Endodermal cell (in vitro differentiated cells): Measurements from ENCODE around the gene AREL1. TPM values are rescaled to one million over a fixed set of nuclear protein-coding genes. Genes with fewer than 3 reads are reported as not detected.

ENCODE experiments used
- DNase-seq: peaks from one replicate; pipeline ENCODE4 v3.0.0-alpha.2; 2017
- H3K27ac ChIP-seq: 2 replicates; pipeline ENCODE4 v1.5.1; 2013; ENCODE audit warnings: mild to moderate bottlenecking, low read depth, low read length, moderate library complexity
- H3K27me3 ChIP-seq: 2 replicates; pipeline ENCODE4 v1.6.1; 2013; ENCODE audit warnings: mild to moderate bottlenecking, low read length, moderate library complexity; ENCODE audit not compliant: insufficient read depth, control insufficient read depth, poor library complexity, severe bottlenecking
- H3K36me3 ChIP-seq: 2 replicates; pipeline ENCODE4 v1.7.0; 2013; ENCODE audit warnings: mild to moderate bottlenecking, low read length, moderate library complexity; ENCODE audit not compliant: control insufficient read depth, insufficient read depth
- H3K4me1 ChIP-seq: one replicate; pipeline ENCODE4 v1.7.0; 2013; ENCODE audit warnings: low read length; ENCODE audit not compliant: control insufficient read depth, insufficient read depth
- H3K4me3 ChIP-seq: 2 replicates; pipeline ENCODE4 v1.5.1; 2013; ENCODE audit warnings: mild to moderate bottlenecking, low read length, moderate library complexity
- H3K9ac ChIP-seq: 2 replicates; pipeline ENCODE4 v1.6.1; 2013; ENCODE audit warnings: mild to moderate bottlenecking, low read length, moderate library complexity; ENCODE audit not compliant: poor library complexity, severe bottlenecking; ENCODE audit errors: extremely low read depth
- H3K9me3 ChIP-seq: 2 replicates; pipeline ENCODE4 v1.6.1; 2013; ENCODE audit warnings: mild to moderate bottlenecking, low read length, moderate library complexity; ENCODE audit not compliant: control insufficient read depth
- H3K27ac Mint-ChIP-seq: 2 replicates; pipeline ENCODE4 v1.8.0; 2020; ENCODE audit warnings: mixed read lengths
- H3K27me3 Mint-ChIP-seq: 2 replicates; pipeline ENCODE4 v1.8.0; 2021; ENCODE audit warnings: mild to moderate bottlenecking, mixed read lengths; ENCODE audit not compliant: insufficient read depth
- H3K36me3 Mint-ChIP-seq: 2 replicates; pipeline ENCODE4 v1.8.0; 2020; ENCODE audit warnings: low read depth, mixed read lengths
- H3K4me1 Mint-ChIP-seq: 2 replicates; pipeline ENCODE4 v1.8.0; 2020; ENCODE audit warnings: mixed read lengths
- H3K4me3 Mint-ChIP-seq: 2 replicates; pipeline ENCODE4 v1.8.0; 2020; ENCODE audit warnings: mild to moderate bottlenecking, moderate library complexity, mixed read lengths
- H3K9me3 Mint-ChIP-seq: 2 replicates; pipeline ENCODE4 v1.8.0; 2020; ENCODE audit warnings: mild to moderate bottlenecking, mixed read lengths
- CTCF ChIP-seq: fragments of 200-600 bp; sonication (generic); conservative IDR thresholded peaks from 2 replicates; pipeline ENCODE4 v1.5.0; 2021; ENCODE audit warnings: antibody characterized with exemption, mild to moderate bottlenecking
- WGBS, 2 experiments: methylation state at CpG; one replicate each; pipeline versions ENCODE4 v1.1.5 to v1.1.7; 2013; ENCODE audit warnings: missing lambda C conversion rate in 2 of 2, mixed read lengths in 1 of 2; ENCODE audit not compliant: insufficient coverage in 1 of 2, insufficient read length in 1 of 2; 5-methylcytosine and 5-hydroxymethylcytosine counted together
- total RNA-seq, 2 donors: library from RNA; stranded (reverse); fragmentation: NEBNext Ultra II Directional in 1 of 2; extraction: Animal tissue kit (Norgen Biotek cat#: 25700) in 1 of 2; gene quantifications; 2 replicates in 1 of 2; 3 replicates in 1 of 2; pipeline ENCODE4 v1.2.1, GENCODE V29; 2021

AREL1 gene
- total RNA-seq, 2 donors from 2014 or later, result 36.5 to 39.0 TPM

DNA sequence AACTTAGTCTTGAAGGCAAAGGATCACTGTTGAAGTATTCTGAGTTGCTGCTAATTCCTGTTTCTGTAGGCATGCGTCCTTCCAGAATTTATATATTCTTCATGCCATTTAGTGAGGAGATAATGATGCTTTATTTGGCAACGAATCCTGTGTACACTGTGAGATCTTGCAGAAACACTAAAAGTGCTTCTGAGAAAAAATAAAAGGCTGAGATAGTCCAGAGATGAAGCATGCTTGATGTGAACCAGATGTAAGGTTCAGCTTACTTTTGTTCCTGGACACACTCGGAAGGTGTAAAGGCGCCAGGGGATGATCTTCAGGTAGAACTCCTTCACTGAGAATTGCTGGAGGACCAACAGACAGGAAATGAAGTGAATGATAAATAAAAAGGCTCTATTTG is 39.1 kb downstream of the AREL1 start:
- no peaks in the 10 kb centered on the region for H3K4me1 ChIP-seq
- H3K9me3 Mint-ChIP-seq, result no peaks in the 10 kb centered on the region
- H3K36me3 Mint-ChIP-seq, result peaks cover 51% of the 10 kb centered on the region

DNA sequence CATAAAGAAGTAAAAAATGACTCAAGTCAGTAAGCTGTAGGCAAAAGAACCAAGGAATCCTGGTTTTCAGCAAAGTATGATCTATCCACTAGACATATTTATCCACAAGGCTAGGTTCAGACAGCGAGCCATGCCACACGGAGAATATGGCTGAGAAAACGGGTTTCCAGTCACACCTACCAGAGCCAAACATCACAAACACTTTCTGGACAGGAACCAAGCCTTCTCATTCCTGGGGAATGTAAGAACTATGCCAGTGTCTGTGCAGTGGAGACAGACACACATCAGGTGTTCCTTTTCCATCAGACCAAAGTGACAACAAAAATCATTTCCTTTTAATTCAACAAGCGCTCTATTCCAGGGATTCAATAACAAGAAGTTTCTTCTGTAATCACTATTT is 41.1 kb downstream of the AREL1 start:
- Histone ChIP-seq H3K36me3 (peaks cover 93% of the 10 kb centered on the region), H3K27ac (no peak overlapping the region)

More for the DNA sequence above, 39.1 kb downstream of the AREL1 start:
- Mint-ChIP-seq H3K27me3 (no peaks in the 10 kb centered on the region), H3K4me3 (no peak overlapping the region), H3K27ac (no peak overlapping the region), H3K4me1 (no peaks in the 10 kb centered on the region)
- Histone ChIP-seq H3K27me3 (no peaks in the 10 kb centered on the region), H3K9me3 (no peaks in the 10 kb centered on the region), H3K36me3 (peaks cover 85% of the 10 kb centered on the region), H3K4me3 (no peak overlapping the region), H3K9ac (no peak overlapping the region), H3K27ac (no peak overlapping the region)
- no peak for DNase-seq
- WGBS, 2 experiments, result 97 to 100% methylated on average over 4 of the region's 4 CpGs
- no peak for TF ChIP-seq CTCF

DNA sequence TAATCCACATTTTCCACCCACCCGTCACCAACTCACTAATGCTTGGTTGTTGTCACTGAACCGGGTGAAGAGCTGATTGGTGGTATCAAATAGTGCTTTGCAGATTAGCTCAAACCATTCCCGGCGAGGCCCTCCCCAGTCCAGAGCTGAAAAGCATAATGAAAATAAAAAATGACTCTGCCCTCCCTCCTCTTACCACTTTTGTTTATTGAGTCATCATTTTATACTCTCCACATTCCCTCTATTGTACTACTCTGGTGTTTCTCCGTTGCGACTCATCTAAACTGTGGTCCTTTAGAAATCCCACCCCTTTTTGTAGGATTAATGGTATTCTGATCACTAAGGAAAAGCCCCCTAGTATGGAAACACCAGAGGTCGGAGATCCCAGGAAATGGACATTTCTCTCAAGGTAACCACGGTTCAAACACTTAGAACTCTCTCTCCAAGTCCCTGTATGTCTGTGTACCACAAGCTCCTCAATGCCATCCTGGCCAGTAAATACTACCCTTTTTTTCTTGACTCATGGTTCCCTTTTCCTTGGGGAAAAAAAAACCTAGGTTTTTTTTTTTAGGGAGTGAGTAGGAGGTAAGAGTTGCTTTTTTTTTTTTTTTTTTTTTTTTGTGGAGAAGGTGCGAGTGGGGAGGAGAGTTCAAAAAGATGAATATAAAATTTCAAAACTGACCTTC is 42.0 kb downstream of the AREL1 start:
- Mint-ChIP-seq H3K4me3 (no peak overlapping the region), H3K27ac (no peak overlapping the region), H3K27me3 (no peaks in the 10 kb centered on the region), H3K36me3 (peaks cover 63% of the 10 kb centered on the region), H3K9me3 (no peaks in the 10 kb centered on the region), H3K4me1 (no peaks in the 10 kb centered on the region)
- no peak overlapping the region for H3K4me3 ChIP-seq
- H3K27me3 ChIP-seq, result no peaks in the 10 kb centered on the region
- H3K9ac ChIP-seq, result no peak overlapping the region
- no peaks in the 10 kb centered on the region for H3K4me1 ChIP-seq
- H3K27ac ChIP-seq, result no peak overlapping the region
- no peak for DNase-seq
- no peaks in the 10 kb centered on the region for H3K9me3 ChIP-seq
- WGBS, 2 experiments, result 80 to 98% methylated on average over 1 to 8 of the region's 9 CpGs
- no peak for TF ChIP-seq CTCF
- peaks cover 92% of the 10 kb centered on the region for H3K36me3 ChIP-seq

More for the DNA sequence above, 41.1 kb downstream of the AREL1 start:
- WGBS, 2 experiments, result 81 to 97% methylated on average over 2 to 4 of the region's 4 CpGs
- Histone ChIP-seq H3K4me3 (no peak overlapping the region), H3K27me3 (no peaks in the 10 kb centered on the region), H3K4me1 (no peaks in the 10 kb centered on the region), H3K9ac (no peak overlapping the region), H3K9me3 (no peaks in the 10 kb centered on the region)
- no peak for DNase-seq
- Mint-ChIP-seq H3K4me1 (no peaks in the 10 kb centered on the region), H3K27ac (no peak overlapping the region), H3K9me3 (no peaks in the 10 kb centered on the region), H3K27me3 (no peaks in the 10 kb centered on the region), H3K36me3 (peaks cover 63% of the 10 kb centered on the region), H3K4me3 (no peak overlapping the region)
- TF ChIP-seq CTCF, result no peak
